GM18873 (cell line): Measurements from ENCODE around the gene SLC13A2.
"Not testable (repeated sequence)": the region's sequence is repeated elsewhere in the genome, so short reads cannot be mapped to it uniquely, and the experiment has no call there.

ENCODE experiments used
- ATAC-seq: cut with Tn5 transposase; IDR thresholded peaks from one replicate; pipeline ENCODE4 v1.9.1; 2021; ENCODE audit warnings: mild to moderate bottlenecking, moderate library complexity, moderate number of reproducible peaks; ENCODE audit not compliant: unreplicated experiment, low FRiP score

The SLC13A2 gene, protein sequence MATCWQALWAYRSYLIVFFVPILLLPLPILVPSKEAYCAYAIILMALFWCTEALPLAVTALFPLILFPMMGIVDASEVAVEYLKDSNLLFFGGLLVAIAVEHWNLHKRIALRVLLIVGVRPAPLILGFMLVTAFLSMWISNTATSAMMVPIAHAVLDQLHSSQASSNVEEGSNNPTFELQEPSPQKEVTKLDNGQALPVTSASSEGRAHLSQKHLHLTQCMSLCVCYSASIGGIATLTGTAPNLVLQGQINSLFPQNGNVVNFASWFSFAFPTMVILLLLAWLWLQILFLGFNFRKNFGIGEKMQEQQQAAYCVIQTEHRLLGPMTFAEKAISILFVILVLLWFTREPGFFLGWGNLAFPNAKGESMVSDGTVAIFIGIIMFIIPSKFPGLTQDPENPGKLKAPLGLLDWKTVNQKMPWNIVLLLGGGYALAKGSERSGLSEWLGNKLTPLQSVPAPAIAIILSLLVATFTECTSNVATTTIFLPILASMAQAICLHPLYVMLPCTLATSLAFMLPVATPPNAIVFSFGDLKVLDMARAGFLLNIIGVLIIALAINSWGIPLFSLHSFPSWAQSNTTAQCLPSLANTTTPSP

DNA sequence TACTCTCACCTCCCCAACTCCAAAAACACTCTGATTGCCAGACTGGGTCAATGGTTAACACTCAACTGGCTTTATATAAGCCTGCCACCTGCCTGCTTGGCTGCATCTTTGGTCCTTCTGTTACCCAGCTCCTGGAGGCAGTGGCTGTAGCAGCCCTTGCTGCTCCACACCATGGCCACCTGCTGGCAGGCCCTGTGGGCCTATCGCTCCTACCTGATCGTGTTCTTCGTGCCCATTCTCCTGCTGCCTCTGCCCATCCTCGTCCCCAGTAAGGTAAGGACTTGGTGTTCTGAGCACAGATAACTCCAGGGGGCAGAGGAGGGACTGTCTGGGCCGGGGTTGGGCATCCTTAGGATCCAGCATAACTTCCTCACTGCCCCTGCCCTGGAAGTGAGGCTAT is at the start of gene SLC13A2:
SLC13A2 (plus strand) TSS at position 103 of the 400 bp plus-strand sequence; CDS start at position 172, 69 bp downstream.
- ATAC-seq = no peak

- ATAC-seq = no peak
These were observed 48.2 kb upstream of the SLC13A2 start for GRCh38 chr17:28425206-28425605.

DNA sequence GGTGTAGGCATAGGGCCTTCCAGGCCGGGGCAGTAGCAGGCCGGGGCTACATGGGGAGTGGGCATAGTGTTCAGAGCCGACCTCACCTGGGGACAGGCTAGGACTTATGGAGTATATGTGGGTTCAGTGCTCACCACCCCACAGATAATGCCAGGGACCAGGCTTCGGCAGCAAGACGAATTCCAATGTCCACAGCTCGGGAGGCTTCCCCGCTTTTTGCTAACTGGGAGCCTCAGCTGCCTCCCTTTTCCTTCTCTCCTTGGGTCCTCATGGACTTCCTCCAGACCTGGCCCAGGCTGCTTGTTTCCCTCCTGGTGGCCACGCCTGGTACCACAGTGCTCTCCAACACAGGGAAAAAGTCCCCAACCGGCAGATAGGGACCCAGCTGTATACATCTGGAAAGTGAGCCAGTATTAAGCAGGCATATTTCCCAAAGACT is 47.3 kb upstream of the SLC13A2 start:
- ATAC-seq = no peak

- ATAC-seq = no peak
These were observed 46.1 kb upstream of the SLC13A2 start for GRCh38 chr17:28427371-28427770.

DNA sequence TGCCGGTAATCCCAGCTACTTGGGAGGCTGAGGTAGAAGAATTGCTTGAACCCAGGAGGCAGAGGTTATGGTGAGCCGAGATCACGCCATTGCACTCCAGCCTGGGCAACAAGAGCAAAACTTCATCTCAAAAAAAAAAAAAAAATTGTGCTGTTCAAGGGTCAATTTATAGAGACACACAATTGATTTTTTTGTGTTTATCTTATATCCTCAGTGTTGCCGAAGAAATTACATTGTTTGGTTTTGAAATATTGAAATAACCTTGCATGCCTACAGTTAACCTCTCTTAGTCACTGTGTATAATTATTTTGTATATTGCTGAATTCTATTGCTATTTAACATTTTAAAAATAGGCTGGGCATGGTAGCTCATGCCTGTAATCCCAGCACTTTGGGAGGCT is 45.5 kb upstream of the SLC13A2 start:
- not testable (repeated sequence) for ATAC-seq

- no peak for ATAC-seq
These were observed 39.7 kb upstream of the SLC13A2 start for GRCh38 chr17:28433721-28434120.

DNA sequence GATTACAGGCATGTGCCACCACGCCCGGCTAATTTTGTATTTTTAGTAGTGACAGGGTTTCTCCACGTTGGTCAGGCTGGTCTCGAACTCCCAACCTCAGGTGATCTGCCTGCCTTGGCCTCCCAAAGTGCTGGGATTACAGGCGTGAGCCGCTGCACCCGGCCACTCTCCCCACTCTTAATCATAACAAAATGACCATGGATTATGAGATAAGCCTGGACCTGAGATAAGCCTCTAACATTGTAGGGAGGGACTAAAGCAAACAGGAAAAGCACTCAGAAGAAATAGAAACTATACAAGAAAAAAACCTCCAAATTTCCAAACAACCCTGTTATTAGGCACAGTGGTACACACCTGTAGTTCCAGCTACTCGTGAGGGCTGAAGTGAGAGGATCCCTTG is 39.1 kb upstream of the SLC13A2 start:
- not testable (repeated sequence) for ATAC-seq

DNA sequence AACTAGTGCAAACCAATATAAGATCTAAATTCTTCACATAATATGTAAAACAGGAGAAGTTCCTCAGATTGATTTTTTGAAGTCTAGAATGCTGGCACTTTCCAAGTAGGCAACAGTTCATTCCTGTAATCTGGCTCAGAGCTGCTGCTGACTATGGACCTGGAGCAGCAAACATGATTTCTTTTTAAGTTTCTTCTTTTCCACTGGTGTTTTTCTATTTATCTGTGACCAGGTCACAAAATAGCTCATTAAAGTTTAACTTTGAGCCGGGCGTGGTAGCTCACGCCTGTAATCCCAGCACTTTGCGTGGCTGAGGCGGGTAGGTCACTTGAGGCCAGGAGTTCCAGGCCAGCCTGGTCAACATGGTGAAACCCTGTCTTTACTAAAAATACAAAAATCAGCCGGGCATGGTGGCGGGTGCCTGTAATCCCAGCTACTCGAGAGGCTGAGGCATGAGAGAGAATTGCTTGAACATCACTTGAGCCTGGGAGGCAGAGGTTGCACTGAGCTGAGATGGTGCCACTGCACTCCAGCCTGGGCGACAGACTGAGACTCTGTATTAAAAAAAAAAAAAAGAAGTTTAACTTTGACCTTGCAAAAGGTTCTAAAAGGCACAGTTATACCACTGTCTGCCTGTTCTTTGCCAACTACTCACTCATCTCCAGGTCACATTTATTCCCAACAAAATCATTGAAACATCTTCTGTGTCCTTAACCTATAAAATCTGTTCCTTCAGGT is 29.4 kb upstream of the SLC13A2 start:
- no peak for ATAC-seq

- ATAC-seq = no peak
These were observed 26.6 kb upstream of the SLC13A2 start for GRCh38 chr17:28446716-28447395.

- ATAC-seq = no peak
These were observed 26.1 kb upstream of the SLC13A2 start for GRCh38 chr17:28447396-28447760.

DNA sequence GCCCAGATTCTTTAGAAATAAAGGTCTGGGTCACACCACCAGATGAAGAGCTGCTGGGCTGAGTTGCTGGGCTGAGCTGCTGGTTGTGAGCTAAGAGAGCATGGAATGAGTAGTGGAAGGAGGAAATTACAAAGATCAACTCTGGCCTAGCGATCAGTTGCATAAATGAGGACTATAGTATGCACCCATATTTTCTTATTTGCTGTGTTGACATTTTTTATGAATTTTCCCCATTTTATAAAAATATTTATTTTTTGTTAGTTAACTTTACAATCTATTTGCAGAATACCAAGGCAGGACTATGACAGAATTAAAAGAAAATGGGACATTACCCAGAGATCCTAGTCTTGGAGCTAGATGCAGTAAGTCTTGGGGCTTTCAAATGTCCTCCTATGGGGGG is 23.6 kb upstream of the SLC13A2 start:
- no peak for ATAC-seq

GRCh38 chr17:28457890-28458289 is 15.6 kb upstream of the SLC13A2 start:
- ATAC-seq = no peak

- ATAC-seq = not testable (repeated sequence)
These were observed 14.6 kb upstream of the SLC13A2 start for GRCh38 chr17:28458881-28459280.

DNA sequence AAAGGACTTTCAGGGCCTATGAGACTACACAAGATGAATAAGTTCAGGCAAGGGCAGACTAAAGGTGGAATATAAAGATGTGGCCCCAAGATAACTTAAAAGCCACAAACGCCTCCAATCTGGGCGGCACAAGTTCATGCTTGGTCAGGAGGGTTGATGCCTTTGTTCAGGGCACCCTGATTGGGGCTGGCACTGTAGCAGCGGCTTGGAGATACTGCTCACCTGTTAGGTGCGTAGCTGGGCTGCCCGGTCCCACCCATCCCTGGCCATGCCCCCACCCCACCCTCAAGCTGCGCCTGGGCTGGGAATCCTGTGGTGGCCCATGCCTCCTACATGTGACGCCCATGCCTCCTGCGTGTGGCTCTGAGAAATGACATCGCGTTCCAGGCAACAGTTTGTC is 12.5 kb upstream of the SLC13A2 start:
- no peak for ATAC-seq

- ATAC-seq = no peak
These were observed 7.4 kb upstream of the SLC13A2 start for GRCh38 chr17:28466001-28466400.

DNA sequence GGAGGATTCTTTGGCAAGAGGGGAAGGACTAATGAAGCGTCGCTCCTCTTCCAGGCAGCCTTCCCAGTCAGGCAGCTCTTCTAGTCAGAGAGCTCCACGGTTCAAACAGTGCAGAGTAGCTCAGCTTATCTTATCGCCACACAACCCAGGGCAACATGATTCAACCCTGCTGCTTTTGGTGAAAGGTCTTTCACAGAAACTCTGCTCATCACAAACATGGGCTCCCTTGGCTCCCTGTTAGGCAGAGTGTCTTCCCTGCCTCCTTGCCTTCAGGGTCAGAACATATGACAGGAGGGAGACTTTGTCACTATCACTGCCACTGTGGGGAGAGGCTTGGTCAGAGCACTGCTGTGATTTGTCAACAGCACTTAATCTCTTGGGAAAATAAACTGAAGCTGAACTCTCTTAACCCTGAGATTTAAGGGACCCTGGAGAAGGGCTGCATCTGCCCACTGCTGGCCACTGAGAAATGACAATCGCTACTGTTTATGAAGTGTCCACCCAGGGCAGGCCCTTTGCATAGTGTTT is 6.9 kb upstream of the SLC13A2 start:
- no peak for ATAC-seq

DNA sequence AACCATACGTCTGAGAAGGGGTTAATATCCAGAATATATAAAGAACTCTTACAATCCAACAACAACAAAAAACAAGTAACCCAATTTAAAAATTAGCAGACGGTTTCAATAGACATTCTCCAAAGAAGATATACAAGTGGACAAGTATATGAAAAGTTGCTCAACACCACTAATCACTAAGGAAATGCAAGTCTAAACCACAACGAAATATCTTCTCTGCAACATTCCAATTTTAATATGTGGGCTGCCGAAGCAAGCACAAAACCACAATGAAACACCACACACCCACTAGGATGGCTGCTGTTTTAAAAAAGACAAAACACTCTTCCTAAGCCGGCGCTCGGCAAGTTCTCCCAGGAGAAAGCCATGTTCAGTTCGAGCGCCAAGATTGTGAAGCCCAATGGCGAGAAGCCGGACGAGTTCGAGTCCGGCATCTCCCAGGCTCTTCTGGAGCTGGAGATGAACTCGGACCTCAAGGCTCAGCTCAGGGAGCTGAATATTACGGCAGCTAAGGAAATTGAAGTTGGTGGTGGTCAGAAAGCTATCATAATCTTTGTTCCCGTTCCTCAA is 5.9 kb upstream of the SLC13A2 start:
- no peak for ATAC-seq

DNA sequence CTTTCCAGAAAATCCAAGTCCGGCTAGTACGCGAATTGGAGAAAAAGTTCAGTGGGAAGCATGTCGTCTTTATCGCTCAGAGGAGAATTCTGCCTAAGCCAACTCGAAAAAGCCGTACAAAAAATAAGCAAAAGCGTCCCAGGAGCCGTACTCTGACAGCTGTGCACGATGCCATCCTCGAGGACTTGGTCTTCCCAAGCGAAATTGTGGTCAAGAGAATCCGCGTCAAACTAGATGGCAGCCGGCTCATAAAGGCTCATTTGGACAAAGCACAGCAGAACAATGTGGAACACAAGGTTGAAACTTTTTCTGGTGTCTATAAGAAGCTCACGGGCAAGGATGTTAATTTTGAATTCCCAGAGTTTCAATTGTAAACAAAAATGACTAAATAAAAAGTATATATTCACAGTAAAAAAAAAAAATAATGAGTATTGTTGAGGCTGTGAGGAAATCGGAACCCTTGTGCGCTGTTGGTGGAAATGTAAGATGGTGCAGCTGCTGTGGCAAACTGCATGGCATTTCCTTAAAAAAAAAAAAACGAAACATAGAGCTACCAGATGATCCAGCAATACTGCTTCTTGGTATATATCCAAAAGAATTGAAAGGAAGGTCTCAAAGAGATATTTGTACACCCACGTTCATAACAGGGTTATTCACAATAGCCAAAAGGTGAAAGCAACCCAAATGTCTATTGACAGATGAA is 5.3 kb upstream of the SLC13A2 start:
- ATAC-seq = not testable (repeated sequence)

DNA sequence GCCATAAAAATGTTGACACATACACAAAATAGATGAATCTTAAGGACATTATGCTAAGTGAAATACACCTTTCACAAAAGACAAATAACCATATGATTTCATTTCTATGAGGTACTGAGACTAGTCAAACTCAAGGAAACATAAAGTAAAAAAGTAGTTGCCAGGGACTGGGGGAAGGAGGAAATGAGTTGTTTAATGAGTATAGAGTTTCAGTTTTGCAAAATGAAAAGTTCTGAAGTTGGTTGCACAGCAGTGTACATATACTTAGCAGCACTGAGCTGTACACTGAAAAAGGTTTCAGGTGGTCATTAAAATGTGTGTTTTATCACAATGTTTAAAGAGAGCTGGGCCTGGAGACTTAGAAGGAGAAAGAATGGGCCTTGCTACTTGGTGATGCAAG is 4.7 kb upstream of the SLC13A2 start:
- ATAC-seq = no peak

GRCh38 chr17:28469376-28469775 is 4.1 kb upstream of the SLC13A2 start:
- ATAC-seq = no peak
